ENCODE results near the gene CNTNAP5. TPM values are rescaled to one million over a fixed set of nuclear protein-coding genes. Genes with fewer than 3 reads are reported as not detected.

Gene CNTNAP5
- total and polyA plus RNA-seq, 4 experiments from 2014 or later: not detected

DNA sequence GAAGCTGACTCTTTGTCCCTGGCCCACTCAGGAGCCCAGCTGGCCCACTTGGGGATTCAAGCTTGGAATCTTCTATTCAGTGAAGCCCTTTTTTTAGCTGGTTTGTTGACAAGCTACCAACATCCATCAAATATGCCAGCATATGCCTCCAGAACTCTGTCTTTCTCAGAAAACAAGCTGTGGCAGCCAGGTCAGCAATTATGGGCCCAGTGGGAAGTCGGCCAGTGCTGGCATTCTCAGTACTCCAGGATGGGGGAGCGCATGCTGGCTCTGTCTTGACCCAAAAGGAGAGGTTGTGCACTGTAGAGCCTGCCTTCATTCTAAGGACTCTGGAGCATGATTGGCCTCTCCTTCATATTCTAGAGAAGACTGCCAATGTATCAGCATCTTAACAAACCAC is 401.5 kb downstream of the CNTNAP5 start:
- no peak for DNase-seq
- no peaks in the 10 kb centered on the region for H3K9me3 ChIP-seq (ENCODE audit: control insufficient read depth in 1 of 2, low read length in 2 of 2)
- no peaks in the 10 kb centered on the region for H3K36me3 ChIP-seq (ENCODE audit: insufficient read depth, low read length)
- Mint-ChIP-seq H3K4me3 (no peak overlapping the region), H3K9me3 (peaks cover 0 to 21% (median 11%) of the 10 kb centered on the region in 8 donors), H3K27ac (no peak overlapping the region), H3K27me3 (no peaks in the 10 kb centered on the region), H3K36me3 (no peaks in the 10 kb centered on the region), H3K4me1 (no peaks in the 10 kb centered on the region)
- POLR2A ChIA-PET (ENCODE audit: partially characterized antibody): no interaction called here
- H3K4me3 ChIP-seq (ENCODE audit: low read length in 2 of 2): no peak overlapping the region
- intact Hi-C loops (cut with micrococcal nuclease): no loop called here
- no peak overlapping the region for H3K27ac ChIP-seq (ENCODE audit: low read depth, low read length)
- no peaks in the 10 kb centered on the region for H3K4me1 ChIP-seq (ENCODE audit: insufficient read depth, low read length)
- CTCF ChIA-PET (ENCODE audit: partially characterized antibody): no interaction called here
- H3K27me3 ChIP-seq (ENCODE audit: insufficient read depth, low read length): no peaks in the 10 kb centered on the region

DNA sequence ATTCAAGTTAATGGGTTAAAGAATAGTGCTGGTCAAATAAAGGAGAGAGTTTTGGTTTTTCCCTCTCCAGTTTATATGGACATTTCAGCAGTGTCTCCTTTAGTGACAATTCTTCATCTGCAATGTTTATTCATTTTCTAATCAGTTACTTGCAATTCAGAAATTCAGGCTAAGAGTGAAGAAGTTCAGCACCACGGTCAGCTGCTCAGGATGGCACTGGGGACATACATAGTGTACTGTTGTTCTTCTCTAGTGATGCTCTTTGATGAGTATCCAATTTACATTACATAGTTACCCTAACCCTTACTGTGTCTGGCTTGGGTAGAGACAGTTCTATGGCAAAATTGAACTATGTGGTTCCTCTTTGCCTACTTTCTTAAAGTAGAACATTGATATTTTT is 412.7 kb downstream of the CNTNAP5 start:
- CTCF ChIA-PET (ENCODE audit: partially characterized antibody): no interaction called here
- Mint-ChIP-seq H3K27me3 (no peaks in the 10 kb centered on the region), H3K36me3 (no peaks in the 10 kb centered on the region), H3K9me3 (peaks cover 0 to 11% (median 5%) of the 10 kb centered on the region in 8 donors), H3K4me1 (no peaks in the 10 kb centered on the region), H3K4me3 (no peak overlapping the region), H3K27ac (no peak overlapping the region)
- H3K27ac ChIP-seq (ENCODE audit: low read depth, low read length): no peak overlapping the region
- POLR2A ChIA-PET (ENCODE audit: partially characterized antibody): no interaction called here
- intact Hi-C loops (cut with micrococcal nuclease): no loop called here
- no peak for DNase-seq
- no peak overlapping the region for H3K4me3 ChIP-seq (ENCODE audit: low read length in 2 of 2)
- no peaks in the 10 kb centered on the region for H3K4me1 ChIP-seq (ENCODE audit: insufficient read depth, low read length)
- no peaks in the 10 kb centered on the region for H3K27me3 ChIP-seq (ENCODE audit: insufficient read depth, low read length)
- no peaks in the 10 kb centered on the region for H3K9me3 ChIP-seq (ENCODE audit: control insufficient read depth in 1 of 2, low read length in 2 of 2)
- no peaks in the 10 kb centered on the region for H3K36me3 ChIP-seq (ENCODE audit: insufficient read depth, low read length)

DNA sequence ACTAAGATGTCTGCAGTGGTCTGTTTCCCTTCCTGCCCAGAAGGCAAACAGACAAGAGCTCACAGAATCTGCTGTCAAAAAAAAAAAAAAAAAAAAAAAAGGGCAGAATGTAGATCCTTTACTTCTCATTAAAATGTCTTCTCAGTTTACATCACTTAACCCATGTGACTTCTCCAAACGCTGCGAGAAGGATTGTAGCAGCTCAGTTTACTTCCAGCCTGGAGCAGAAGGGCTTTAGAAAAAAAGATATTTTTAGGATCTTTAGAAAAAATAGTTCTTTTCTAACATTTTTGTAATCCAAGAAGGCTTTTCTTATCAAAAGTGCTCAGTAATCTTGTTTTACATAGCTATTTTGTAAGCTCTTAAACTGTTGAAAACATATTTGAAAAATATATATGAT is 425.4 kb downstream of the CNTNAP5 start:
- POLR2A ChIA-PET (ENCODE audit: partially characterized antibody): no interaction called here
- no peaks in the 10 kb centered on the region for H3K27me3 Mint-ChIP-seq
- CTCF ChIA-PET (ENCODE audit: partially characterized antibody): interaction anchor here (0.6 to 0.7 kb wide), 2 partner anchors 22 to 903 kb away, joined by 4 read pairs; no protein-coding TSS in a partner anchor
- Histone ChIP-seq H3K9me3 (ENCODE audit: control insufficient read depth in 1 of 2, low read length in 2 of 2) (no peaks in the 10 kb centered on the region), H3K27me3 (ENCODE audit: insufficient read depth, low read length) (no peaks in the 10 kb centered on the region), H3K36me3 (ENCODE audit: insufficient read depth, low read length) (no peaks in the 10 kb centered on the region), H3K4me1 (ENCODE audit: insufficient read depth, low read length) (no peaks in the 10 kb centered on the region), H3K4me3 (ENCODE audit: low read length in 2 of 2) (no peak overlapping the region), H3K27ac (ENCODE audit: low read depth, low read length) (no peak overlapping the region)
- no peaks in the 10 kb centered on the region for H3K36me3 Mint-ChIP-seq
- H3K27ac Mint-ChIP-seq: no peak overlapping the region
- H3K4me1 Mint-ChIP-seq: no peaks in the 10 kb centered on the region
- no peak overlapping the region for H3K4me3 Mint-ChIP-seq
- DNase-seq: no peak
- peaks cover under 1 to 15% (median 10%) of the 10 kb centered on the region in 8 donors for H3K9me3 Mint-ChIP-seq
- intact Hi-C loops (cut with micrococcal nuclease): no loop called here

DNA sequence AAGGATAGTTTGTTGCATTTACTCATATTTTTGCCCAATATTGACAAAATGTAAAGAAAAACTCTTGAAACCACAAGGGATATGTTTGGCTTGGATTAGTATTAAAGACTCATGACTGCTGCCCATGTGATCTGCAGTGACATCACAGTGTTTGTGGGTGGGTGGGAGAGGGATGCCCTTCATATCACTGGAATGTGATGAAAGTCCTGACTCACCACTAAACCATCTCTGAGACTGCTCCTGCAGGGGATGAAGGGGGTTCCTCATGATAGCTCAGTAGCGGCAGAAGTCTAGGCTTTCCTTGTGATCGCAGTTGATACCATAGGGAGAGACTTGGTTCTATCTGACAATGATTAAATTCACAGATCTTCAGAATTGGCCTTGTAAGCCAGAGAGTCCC is 451.2 kb downstream of the CNTNAP5 start:
- Histone ChIP-seq H3K27me3 (ENCODE audit: insufficient read depth, low read length) (no peaks in the 10 kb centered on the region), H3K36me3 (ENCODE audit: insufficient read depth, low read length) (no peaks in the 10 kb centered on the region), H3K4me3 (ENCODE audit: low read length in 2 of 2) (no peak overlapping the region), H3K27ac (ENCODE audit: low read depth, low read length) (no peak overlapping the region), H3K4me1 (ENCODE audit: insufficient read depth, low read length) (no peaks in the 10 kb centered on the region), H3K9me3 (ENCODE audit: control insufficient read depth in 1 of 2, low read length in 2 of 2) (no peaks in the 10 kb centered on the region)
- H3K27ac Mint-ChIP-seq: no peak overlapping the region
- no peak overlapping the region for H3K4me3 Mint-ChIP-seq
- ChIA-PET POLR2A (ENCODE audit: partially characterized antibody) (no interaction called here), CTCF (ENCODE audit: partially characterized antibody) (no interaction called here)
- no peaks in the 10 kb centered on the region for H3K36me3 Mint-ChIP-seq
- no peak for DNase-seq
- H3K27me3 Mint-ChIP-seq: no peaks in the 10 kb centered on the region
- H3K9me3 Mint-ChIP-seq: peaks cover 0 to 8% (median 2%) of the 10 kb centered on the region in 8 donors
- intact Hi-C loops (cut with micrococcal nuclease): no loop called here
- no peaks in the 10 kb centered on the region for H3K4me1 Mint-ChIP-seq

DNA sequence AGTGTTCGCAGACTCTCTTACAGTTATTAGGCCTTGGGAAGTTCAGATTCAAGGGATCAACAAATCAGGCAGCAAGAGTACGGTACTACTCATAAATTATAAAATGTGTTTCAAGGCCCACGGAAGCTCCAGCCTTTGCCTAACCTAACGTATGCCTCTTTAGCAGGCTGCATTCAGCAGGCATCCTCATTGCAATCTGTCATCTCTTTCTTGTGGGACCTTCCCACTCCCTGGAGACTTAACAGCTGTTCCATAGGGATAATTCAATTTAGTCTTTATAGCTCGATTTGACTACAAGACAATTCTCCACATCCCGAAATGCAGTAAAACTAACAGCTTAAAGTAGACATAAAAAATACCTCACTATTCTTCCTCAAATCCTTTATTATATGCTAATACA is 453.7 kb downstream of the CNTNAP5 start:
- no peaks in the 10 kb centered on the region for H3K4me1 ChIP-seq (ENCODE audit: insufficient read depth, low read length)
- no peak for DNase-seq
- Mint-ChIP-seq H3K27me3 (no peaks in the 10 kb centered on the region), H3K36me3 (no peaks in the 10 kb centered on the region), H3K4me3 (no peak overlapping the region), H3K27ac (no peak overlapping the region), H3K4me1 (no peaks in the 10 kb centered on the region), H3K9me3 (peaks cover 0 to 9% (median 5%) of the 10 kb centered on the region in 8 donors)
- no peaks in the 10 kb centered on the region for H3K36me3 ChIP-seq (ENCODE audit: insufficient read depth, low read length)
- intact Hi-C loops (cut with micrococcal nuclease): no loop called here
- H3K4me3 ChIP-seq (ENCODE audit: low read length in 2 of 2): no peak overlapping the region
- H3K27me3 ChIP-seq (ENCODE audit: insufficient read depth, low read length): no peaks in the 10 kb centered on the region
- POLR2A ChIA-PET (ENCODE audit: partially characterized antibody): no interaction called here
- CTCF ChIA-PET (ENCODE audit: partially characterized antibody): no interaction called here
- no peaks in the 10 kb centered on the region for H3K9me3 ChIP-seq (ENCODE audit: control insufficient read depth in 1 of 2, low read length in 2 of 2)
- H3K27ac ChIP-seq (ENCODE audit: low read depth, low read length): no peak overlapping the region

DNA sequence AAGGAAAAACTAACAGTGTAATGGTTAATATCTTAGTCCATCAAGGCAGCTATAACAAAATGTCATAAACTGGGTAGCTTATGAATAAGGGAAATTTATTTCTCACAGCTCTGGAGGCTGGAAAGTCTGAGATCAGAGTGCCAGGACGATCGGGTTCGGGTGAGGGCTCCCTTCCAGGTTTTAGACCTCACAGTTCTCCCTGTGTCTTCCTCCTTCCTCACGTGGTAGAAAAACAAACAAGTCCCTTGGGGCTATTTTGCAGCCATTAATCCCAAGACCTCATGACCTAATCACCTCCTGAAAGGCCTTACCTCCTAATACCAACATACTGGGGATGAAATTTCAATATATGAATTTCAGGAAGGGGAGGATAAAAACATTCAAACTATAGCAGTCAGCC is 455.9 kb downstream of the CNTNAP5 start:
- no peaks in the 10 kb centered on the region for H3K9me3 ChIP-seq (ENCODE audit: control insufficient read depth in 1 of 2, low read length in 2 of 2)
- Mint-ChIP-seq H3K4me1 (no peaks in the 10 kb centered on the region), H3K4me3 (no peak overlapping the region), H3K9me3 (peaks cover 0 to 11% (median 6%) of the 10 kb centered on the region in 8 donors), H3K27me3 (no peaks in the 10 kb centered on the region), H3K36me3 (no peaks in the 10 kb centered on the region), H3K27ac (no peak overlapping the region)
- ChIA-PET CTCF (ENCODE audit: partially characterized antibody) (no interaction called here), POLR2A (ENCODE audit: partially characterized antibody) (no interaction called here)
- no peak for DNase-seq
- H3K27me3 ChIP-seq (ENCODE audit: insufficient read depth, low read length): no peaks in the 10 kb centered on the region
- intact Hi-C loops (cut with micrococcal nuclease): no loop called here
- no peaks in the 10 kb centered on the region for H3K36me3 ChIP-seq (ENCODE audit: insufficient read depth, low read length)
- no peak overlapping the region for H3K4me3 ChIP-seq (ENCODE audit: low read length in 2 of 2)
- no peaks in the 10 kb centered on the region for H3K4me1 ChIP-seq (ENCODE audit: insufficient read depth, low read length)
- H3K27ac ChIP-seq (ENCODE audit: low read depth, low read length): no peak overlapping the region

DNA sequence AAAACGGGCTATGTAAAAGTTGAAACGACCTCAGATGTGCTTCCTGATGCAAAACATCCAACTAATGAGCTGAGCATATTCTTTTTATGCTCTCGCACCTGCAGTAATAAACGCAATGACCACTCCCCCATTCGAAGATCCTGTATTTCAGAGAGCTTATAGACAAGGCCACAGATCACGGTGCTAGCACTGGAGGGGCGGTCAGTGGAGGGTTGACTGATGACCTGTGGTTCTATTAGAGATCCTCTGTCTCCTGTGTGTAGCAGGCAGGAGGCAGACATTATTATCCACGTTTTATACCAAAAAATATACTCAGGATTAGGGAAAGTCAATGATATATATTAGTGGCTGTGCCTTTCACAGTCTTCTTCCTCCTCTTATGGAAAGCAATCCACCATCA is 457.0 kb downstream of the CNTNAP5 start:
- H3K27ac Mint-ChIP-seq: no peak overlapping the region
- H3K4me1 Mint-ChIP-seq: no peaks in the 10 kb centered on the region
- peaks cover 0 to 12% (median 6%) of the 10 kb centered on the region in 8 donors for H3K9me3 Mint-ChIP-seq
- Histone ChIP-seq H3K9me3 (ENCODE audit: control insufficient read depth in 1 of 2, low read length in 2 of 2) (no peaks in the 10 kb centered on the region), H3K36me3 (ENCODE audit: insufficient read depth, low read length) (no peaks in the 10 kb centered on the region), H3K27me3 (ENCODE audit: insufficient read depth, low read length) (no peaks in the 10 kb centered on the region), H3K27ac (ENCODE audit: low read depth, low read length) (no peak overlapping the region), H3K4me1 (ENCODE audit: insufficient read depth, low read length) (no peaks in the 10 kb centered on the region), H3K4me3 (ENCODE audit: low read length in 2 of 2) (no peak overlapping the region)
- POLR2A ChIA-PET (ENCODE audit: partially characterized antibody): no interaction called here
- CTCF ChIA-PET (ENCODE audit: partially characterized antibody): no interaction called here
- H3K27me3 Mint-ChIP-seq: no peaks in the 10 kb centered on the region
- no peaks in the 10 kb centered on the region for H3K36me3 Mint-ChIP-seq
- intact Hi-C loops (cut with micrococcal nuclease): no loop called here
- no peak for DNase-seq
- no peak overlapping the region for H3K4me3 Mint-ChIP-seq

DNA sequence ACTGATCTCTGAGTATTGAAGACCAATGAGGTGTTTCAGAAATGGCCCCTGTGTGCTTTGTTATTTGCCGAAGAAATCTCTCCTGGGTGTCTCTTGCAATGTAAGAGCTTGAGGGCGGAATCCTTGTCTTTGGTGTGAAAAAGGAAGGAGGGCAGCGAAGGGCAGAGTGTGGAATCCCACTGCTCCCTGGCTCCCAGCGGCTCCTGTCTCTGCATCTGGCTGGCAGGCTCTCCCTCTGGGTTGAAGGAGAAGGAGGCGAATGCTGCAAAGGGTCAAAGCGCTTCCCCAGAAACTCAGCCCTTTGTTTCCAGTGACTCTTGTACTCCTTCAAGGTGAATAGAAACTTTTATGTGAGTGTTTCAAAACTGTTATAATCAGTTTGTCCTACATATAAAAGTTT is 457.5 kb downstream of the CNTNAP5 start:
- H3K36me3 ChIP-seq (ENCODE audit: insufficient read depth, low read length): no peaks in the 10 kb centered on the region
- no peak overlapping the region for H3K4me3 ChIP-seq (ENCODE audit: low read length in 2 of 2)
- peaks cover 0 to 12% (median 6%) of the 10 kb centered on the region in 8 donors for H3K9me3 Mint-ChIP-seq
- intact Hi-C loops (cut with micrococcal nuclease): no loop called here
- ChIA-PET CTCF (ENCODE audit: partially characterized antibody) (no interaction called here), POLR2A (ENCODE audit: partially characterized antibody) (no interaction called here)
- H3K4me1 ChIP-seq (ENCODE audit: insufficient read depth, low read length): no peaks in the 10 kb centered on the region
- no peaks in the 10 kb centered on the region for H3K27me3 Mint-ChIP-seq
- no peaks in the 10 kb centered on the region for H3K27me3 ChIP-seq (ENCODE audit: insufficient read depth, low read length)
- no peak for DNase-seq
- H3K4me1 Mint-ChIP-seq: no peaks in the 10 kb centered on the region
- H3K9me3 ChIP-seq (ENCODE audit: control insufficient read depth in 1 of 2, low read length in 2 of 2): no peaks in the 10 kb centered on the region
- no peaks in the 10 kb centered on the region for H3K36me3 Mint-ChIP-seq
- no peak overlapping the region for H3K27ac Mint-ChIP-seq
- no peak overlapping the region for H3K27ac ChIP-seq (ENCODE audit: low read depth, low read length)
- H3K4me3 Mint-ChIP-seq: no peak overlapping the region
